Subcutaneous abdominal adipose tissue (tissue), 5 donors: ENCODE measurements around the gene HOXD8.

Source experiments
- H3K27ac ChIP-seq: one replicate; pipeline ENCODE4 v1.7.0; 2013; ENCODE audit warnings: low read depth, mild to moderate bottlenecking, inconsistent platforms, low read length, moderate library complexity
- H3K27me3 ChIP-seq, 5 donors: one replicate each; pipeline ENCODE4 v1.7.0; 2013; ENCODE audit warnings: low read length in 5 of 5, inconsistent platforms in 1 of 5; ENCODE audit not compliant: control insufficient read depth in 5 of 5, insufficient read depth in 4 of 5
- H3K36me3 ChIP-seq, 5 donors: one replicate each; pipeline ENCODE4 v1.7.0; 2013; ENCODE audit warnings: low read length in 5 of 5; ENCODE audit not compliant: control insufficient read depth in 5 of 5, insufficient read depth in 5 of 5
- H3K4me1 ChIP-seq, 5 donors: one replicate each; pipeline ENCODE4 v1.7.0; 2013; ENCODE audit warnings: low read length in 5 of 5, mild to moderate bottlenecking in 3 of 5, moderate library complexity in 1 of 5; ENCODE audit not compliant: control insufficient read depth in 5 of 5, insufficient read depth in 5 of 5
- H3K4me3 ChIP-seq, 5 donors: one replicate each; pipeline ENCODE4 v1.7.0; 2013; ENCODE audit warnings: low read length in 5 of 5, low read depth in 1 of 5
- H3K9ac ChIP-seq, 5 donors: one replicate each; pipeline ENCODE4 v1.7.0; 2013; ENCODE audit warnings: low read length in 5 of 5, mild to moderate bottlenecking in 4 of 5, moderate library complexity in 3 of 5
- H3K9me3 ChIP-seq, 5 donors: one replicate each; pipeline ENCODE4 v1.7.0; 2013; ENCODE audit warnings: low read length in 5 of 5; ENCODE audit not compliant: control insufficient read depth in 5 of 5
- donor health status: healthy.
- donor health status: healthy.
- donor health status: healthy.
- donor health status: healthy.
- donor health status: healthy.

The HOXD8 gene

DNA sequence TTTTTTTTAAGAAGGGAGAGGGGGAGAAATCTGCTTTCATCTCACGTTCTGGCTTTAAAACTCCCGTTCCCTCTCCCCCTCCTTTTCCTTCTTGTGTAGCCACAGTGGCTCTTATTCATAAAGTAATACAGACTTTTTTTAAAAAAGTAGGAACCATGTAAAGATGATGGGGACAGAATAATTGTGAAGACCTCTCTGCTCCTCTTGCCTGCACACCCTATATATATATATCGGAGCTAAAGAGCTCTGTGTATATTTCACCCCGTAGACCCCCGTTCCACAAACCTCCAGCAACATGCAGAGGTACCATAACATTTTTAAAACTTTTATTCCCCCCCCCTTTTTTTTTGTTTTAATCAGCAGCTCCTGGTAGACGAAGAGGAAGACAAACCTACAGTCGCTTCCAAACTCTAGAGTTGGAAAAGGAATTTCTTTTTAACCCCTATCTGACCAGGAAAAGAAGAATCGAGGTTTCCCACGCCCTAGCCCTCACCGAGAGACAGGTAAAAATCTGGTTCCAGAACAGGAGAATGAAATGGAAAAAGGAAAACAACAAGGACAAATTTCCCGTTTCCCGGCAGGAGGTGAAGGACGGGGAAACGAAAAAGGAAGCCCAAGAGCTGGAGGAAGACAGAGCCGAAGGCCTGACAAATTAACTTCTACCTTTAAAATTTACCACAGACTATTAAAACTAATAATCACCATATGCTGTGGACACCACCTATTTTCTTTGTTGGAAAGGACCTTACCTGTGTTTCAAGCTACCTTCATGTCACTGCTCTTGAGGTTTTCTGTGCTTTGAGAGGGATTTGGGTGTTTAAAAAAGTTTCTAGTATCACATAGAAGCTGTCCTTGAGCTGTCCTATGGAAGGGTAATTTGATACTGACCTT, 1.7 kb downstream of the HOXD8 start:
- Histone ChIP-seq H3K27ac (peak overlapping the region; percentile 79), H3K4me1 (peaks cover 1 to 59% (median 52%) of the 10 kb centered on the region in 5 donors), H3K9me3 (no peaks in the 10 kb centered on the region), H3K4me3 (peak overlapping the region; percentile 57 to 83 (median 73)), H3K9ac (peak overlapping the region; percentile 40 to 79 (median 66)), H3K36me3 (no peaks in the 10 kb centered on the region), H3K27me3 (peaks cover 0 to 41% (median 2%) of the 10 kb centered on the region in 5 donors)

GRCh38 chr2:176131848-176132158, 2.3 kb downstream of the HOXD8 start:
- H3K36me3 ChIP-seq, result no peaks in the 10 kb centered on the region
- H3K9me3 ChIP-seq, result no peaks in the 10 kb centered on the region
- H3K4me3 ChIP-seq, result peak overlapping the region; percentile 59 to 83 (median 73)
- peak overlapping the region; percentile 79 for H3K27ac ChIP-seq
- H3K4me1 ChIP-seq, result peaks cover 1 to 62% (median 56%) of the 10 kb centered on the region in 5 donors
- peaks cover 0 to 41% (median 2%) of the 10 kb centered on the region in 5 donors for H3K27me3 ChIP-seq
- H3K9ac ChIP-seq, result peak overlapping the region; percentile 11 to 79 (median 58)

GRCh38 chr2:176132205-176133171, 3.0 kb downstream of the HOXD8 start:
- Histone ChIP-seq H3K36me3 (no peaks in the 10 kb centered on the region), H3K4me1 (peaks cover 1 to 65% (median 56%) of the 10 kb centered on the region in 5 donors), H3K9me3 (no peaks in the 10 kb centered on the region), H3K27me3 (peaks cover 0 to 41% (median 5%) of the 10 kb centered on the region in 5 donors), H3K4me3 (peak overlapping the region; percentile 59 to 83 (median 73)), H3K27ac (peak overlapping the region; percentile 70), H3K9ac (peak overlapping the region; percentile 6 to 65 (median 58))

DNA sequence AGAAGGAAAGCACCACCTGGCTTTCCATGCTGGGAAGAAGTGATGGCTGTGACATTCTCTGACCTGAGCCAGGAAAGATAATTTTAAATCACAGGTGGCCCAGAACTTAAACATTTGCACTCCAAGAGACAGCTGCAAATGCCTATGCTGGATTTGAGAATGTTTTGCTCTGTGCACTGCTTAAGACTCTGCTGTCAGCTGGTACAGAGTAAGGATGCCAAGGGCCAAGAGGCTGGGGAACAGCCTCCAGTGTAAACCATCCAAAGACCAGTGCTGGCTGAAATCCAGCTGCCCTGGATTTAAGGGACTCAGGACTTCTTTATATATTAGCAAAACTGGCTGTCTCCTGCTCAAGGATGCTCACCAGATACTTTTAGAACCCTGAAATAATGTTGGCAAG, 3.9 kb downstream of the HOXD8 start:
- H3K36me3 ChIP-seq, result no peaks in the 10 kb centered on the region
- H3K4me1 ChIP-seq, result peaks cover 1 to 65% (median 57%) of the 10 kb centered on the region in 5 donors
- no peak overlapping the region for H3K4me3 ChIP-seq
- no peak overlapping the region for H3K9ac ChIP-seq
- H3K27ac ChIP-seq, result no peak overlapping the region
- H3K27me3 ChIP-seq, result peaks cover 0 to 41% (median 5%) of the 10 kb centered on the region in 5 donors
- H3K9me3 ChIP-seq, result no peaks in the 10 kb centered on the region

DNA sequence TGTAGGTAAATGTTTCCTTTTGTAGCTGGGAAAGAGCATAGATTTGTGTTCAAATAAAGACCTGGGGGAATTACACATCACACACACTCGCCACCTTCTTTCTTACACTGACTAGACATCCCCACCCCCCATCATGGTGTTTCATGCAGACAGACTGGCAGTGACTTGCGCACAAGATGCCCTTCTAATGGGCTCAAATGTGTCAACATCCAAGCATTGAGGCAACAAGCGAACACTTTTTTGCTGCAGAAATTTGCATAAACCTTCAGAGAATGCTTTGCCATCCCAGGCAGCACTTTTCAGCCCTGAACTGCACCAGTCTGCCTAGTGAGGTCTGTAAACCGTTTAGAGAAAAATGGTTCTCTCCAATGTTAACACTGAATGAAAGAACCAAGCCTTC, 4.5 kb downstream of the HOXD8 start:
- peak overlapping the region; percentile 91 for H3K27ac ChIP-seq

DNA sequence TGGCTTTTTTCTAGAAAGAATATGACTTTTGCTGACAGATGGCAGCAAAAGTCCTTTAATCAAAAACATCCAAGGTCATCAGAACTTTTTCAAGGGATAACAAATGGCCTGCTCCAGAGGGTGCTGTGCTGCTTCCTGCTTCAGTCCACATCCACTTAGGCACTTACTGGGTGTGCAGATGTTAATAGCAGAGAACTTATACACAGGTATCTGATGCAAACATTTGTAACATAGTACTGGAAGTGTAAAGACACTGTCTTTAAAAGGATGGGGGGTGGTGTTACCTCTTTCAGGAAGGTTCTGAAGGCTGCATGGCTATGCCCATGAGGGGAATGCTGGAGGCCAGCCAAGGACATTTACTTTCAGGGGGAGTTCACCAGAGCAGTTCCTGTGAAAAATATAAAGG, 5.5 kb downstream of the HOXD8 start:
- Histone ChIP-seq H3K36me3 (no peaks in the 10 kb centered on the region), H3K27ac (peak overlapping the region; percentile 91), H3K27me3 (peaks cover 0 to 49% (median 6%) of the 10 kb centered on the region in 5 donors), H3K9me3 (no peaks in the 10 kb centered on the region), H3K4me1 (peaks cover 3 to 69% (median 62%) of the 10 kb centered on the region in 5 donors), H3K9ac (no peak overlapping the region), H3K4me3 (peak overlapping the region in 1 of 5 donors; percentile 44)

More for the DNA sequence above, 4.5 kb downstream of the HOXD8 start:
- Histone ChIP-seq H3K27me3 (peaks cover 0 to 42% (median 6%) of the 10 kb centered on the region in 5 donors), H3K4me3 (no peak overlapping the region), H3K9ac (no peak overlapping the region), H3K9me3 (no peaks in the 10 kb centered on the region), H3K4me1 (peaks cover 1 to 65% (median 57%) of the 10 kb centered on the region in 5 donors), H3K36me3 (no peaks in the 10 kb centered on the region)

- peak overlapping the region; percentile 91 for H3K27ac ChIP-seq
- H3K27me3 ChIP-seq, result peaks cover 0 to 56% (median 5%) of the 10 kb centered on the region in 5 donors
- peak overlapping the region; percentile 71 to 86 (median 74) for H3K9ac ChIP-seq
- peaks cover 6 to 73% (median 68%) of the 10 kb centered on the region in 5 donors for H3K4me1 ChIP-seq
- H3K4me3 ChIP-seq, result peak overlapping the region; percentile 64 to 88 (median 80)
- no peaks in the 10 kb centered on the region for H3K36me3 ChIP-seq
- no peaks in the 10 kb centered on the region for H3K9me3 ChIP-seq
Observed at GRCh38 chr2:176136374-176137251, 7.1 kb downstream of the HOXD8 start.

GRCh38 chr2:176137252-176137580, 7.7 kb downstream of the HOXD8 start:
- peak overlapping the region; percentile 64 to 84 (median 79) for H3K4me3 ChIP-seq
- H3K4me1 ChIP-seq, result peaks cover 6 to 70% (median 67%) of the 10 kb centered on the region in 5 donors
- H3K27ac ChIP-seq, result peak overlapping the region; percentile 91
- H3K9ac ChIP-seq, result peak overlapping the region; percentile 71 to 86 (median 74)
- H3K27me3 ChIP-seq, result peaks cover 0 to 56% (median 5%) of the 10 kb centered on the region in 5 donors
- H3K9me3 ChIP-seq, result no peaks in the 10 kb centered on the region
- H3K36me3 ChIP-seq, result no peaks in the 10 kb centered on the region

GRCh38 chr2:176137906-176138305, 8.4 kb downstream of the HOXD8 start:
- Histone ChIP-seq H3K9ac (peak overlapping the region in 3 of 5 donors; percentile 24 to 86 (median 79)), H3K27ac (peak overlapping the region; percentile 77), H3K27me3 (peaks cover 0 to 57% (median 5%) of the 10 kb centered on the region in 5 donors), H3K36me3 (no peaks in the 10 kb centered on the region), H3K4me1 (peaks cover 6 to 71% (median 67%) of the 10 kb centered on the region in 5 donors), H3K9me3 (no peaks in the 10 kb centered on the region), H3K4me3 (peak overlapping the region in 4 of 5 donors; percentile 64 to 84 (median 80))
